Stimulated activated memory B cell treated with anti-CD40 and anti-IgM and Interleukin-4, amounts not matched to agents 10 μg/mL and 1 μg/mL and 100 μg/mL, for 72 hours (primary cell): ENCODE results near the gene FBXL19.

Source experiments
- ATAC-seq: fragments of 150-1000 bp; cut with Tn5 transposase; 2 replicates; pipeline ENCODE4 v1.10.0; 2021
- H3K27ac Mint-ChIP-seq: one replicate; pipeline ENCODE4 v1.8.0; 2022; ENCODE audit warnings: mild to moderate bottlenecking, mixed read lengths
- H3K27me3 Mint-ChIP-seq: one replicate; pipeline ENCODE4 v1.8.0; 2022; ENCODE audit warnings: mixed read lengths
- H3K36me3 Mint-ChIP-seq: one replicate; pipeline ENCODE4 v1.8.0; 2022; ENCODE audit warnings: mixed read lengths
- H3K4me1 Mint-ChIP-seq: one replicate; pipeline ENCODE4 v1.8.0; 2022; ENCODE audit warnings: mixed read lengths
- H3K4me3 Mint-ChIP-seq: one replicate; pipeline ENCODE4 v1.8.0; 2022; ENCODE audit warnings: mild to moderate bottlenecking, moderate library complexity, mixed read lengths
- H3K9me3 Mint-ChIP-seq: one replicate; pipeline ENCODE4 v1.8.0; 2022; ENCODE audit warnings: mixed read lengths

FBXL19 gene

DNA sequence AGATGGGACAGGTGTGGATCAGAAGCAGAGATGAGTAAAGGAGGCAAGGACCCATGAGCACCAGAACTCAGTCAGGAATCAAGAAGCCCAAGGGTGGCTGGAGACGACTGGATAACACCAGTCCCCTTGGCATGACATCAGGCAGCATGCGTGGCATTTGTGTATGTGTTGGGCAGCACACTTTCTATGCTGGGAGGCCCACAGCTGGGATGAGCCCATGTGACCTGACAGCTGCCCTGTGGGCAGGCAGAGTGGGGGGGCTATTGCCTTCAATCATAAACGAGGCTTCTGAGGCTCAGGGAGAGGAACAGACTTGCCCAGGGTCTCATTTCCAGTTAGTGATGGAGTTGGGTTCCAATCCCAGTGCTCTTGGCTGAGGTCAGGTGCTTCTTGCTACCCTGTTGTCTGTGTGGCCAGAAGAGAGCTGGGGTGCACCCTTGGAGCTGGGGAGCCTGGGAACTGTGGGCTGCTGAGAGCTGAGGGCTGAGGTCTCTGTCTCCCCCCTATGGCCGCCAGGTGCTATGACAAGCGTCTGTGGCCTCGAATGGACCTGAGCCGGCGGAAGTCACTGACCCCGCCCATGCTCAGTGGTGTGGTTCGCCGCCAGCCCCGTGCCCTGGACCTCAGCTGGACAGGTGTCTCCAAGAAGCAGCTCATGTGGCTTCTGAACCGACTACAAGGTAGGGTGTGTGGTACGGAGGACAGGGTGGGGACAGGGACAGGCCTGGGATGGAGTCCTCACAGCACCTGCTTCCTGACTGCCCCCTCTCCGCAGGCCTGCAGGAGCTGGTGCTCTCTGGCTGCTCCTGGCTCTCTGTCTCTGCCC lies 18.4 kb downstream of the FBXL19 start:
- peak overlapping the region; percentile 54 for H3K27ac Mint-ChIP-seq
- H3K36me3 Mint-ChIP-seq: peaks cover 23% of the 10 kb centered on the region
- H3K4me1 Mint-ChIP-seq: peaks cover 29% of the 10 kb centered on the region
- H3K9me3 Mint-ChIP-seq: no peaks in the 10 kb centered on the region
- no peaks in the 10 kb centered on the region for H3K27me3 Mint-ChIP-seq
- H3K4me3 Mint-ChIP-seq: peak overlapping the region; percentile 59
- peak; percentile 95 for ATAC-seq

DNA sequence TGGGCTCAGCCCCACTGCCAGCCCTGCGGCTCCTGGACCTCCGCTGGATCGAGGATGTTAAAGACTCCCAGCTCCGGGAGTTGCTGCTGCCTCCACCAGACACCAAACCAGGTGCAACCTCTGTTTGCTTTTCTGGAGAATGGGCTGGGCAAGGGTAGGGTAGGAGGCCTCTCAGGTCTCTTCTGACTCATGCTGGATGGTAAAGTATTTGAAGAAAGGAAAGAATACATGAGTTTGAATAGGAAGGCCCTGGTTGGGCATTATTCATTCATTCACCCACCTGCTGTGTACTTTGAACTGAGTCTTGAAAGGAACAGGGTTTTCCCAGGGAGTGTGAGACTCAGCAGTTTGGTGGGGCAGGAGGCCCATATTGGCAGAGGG lies 19.0 kb downstream of the FBXL19 start:
- H3K27ac Mint-ChIP-seq: peak overlapping the region; percentile 54
- no peaks in the 10 kb centered on the region for H3K27me3 Mint-ChIP-seq
- no peak for ATAC-seq
- H3K4me3 Mint-ChIP-seq: peak overlapping the region; percentile 59
- no peaks in the 10 kb centered on the region for H3K9me3 Mint-ChIP-seq
- peaks cover 28% of the 10 kb centered on the region for H3K36me3 Mint-ChIP-seq
- peaks cover 27% of the 10 kb centered on the region for H3K4me1 Mint-ChIP-seq

DNA sequence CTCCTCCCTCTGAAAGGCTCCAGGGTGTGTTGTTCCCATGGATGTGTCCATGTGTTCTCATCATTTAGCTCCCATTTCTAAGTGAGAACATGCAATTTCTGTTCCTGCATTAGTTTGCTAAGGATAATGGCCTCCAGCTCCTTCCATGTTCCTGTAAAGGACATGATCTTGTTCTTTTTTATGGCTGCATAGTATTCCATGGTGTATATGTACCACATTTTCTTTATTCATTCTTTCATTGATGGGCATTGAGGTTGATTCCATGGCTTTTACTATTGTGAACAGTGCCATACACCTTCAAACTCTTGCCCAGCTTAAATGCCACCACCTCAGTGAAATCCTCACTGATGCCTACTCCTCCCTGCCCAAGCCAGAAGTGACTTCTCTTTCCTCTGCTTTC lies 21.0 kb downstream of the FBXL19 start:
- Mint-ChIP-seq H3K4me3 (no peak overlapping the region), H3K27ac (peak overlapping the region; percentile 2), H3K36me3 (peaks cover 29% of the 10 kb centered on the region), H3K9me3 (no peaks in the 10 kb centered on the region), H3K4me1 (peaks cover 20% of the 10 kb centered on the region), H3K27me3 (no peaks in the 10 kb centered on the region)
- no peak for ATAC-seq

DNA sequence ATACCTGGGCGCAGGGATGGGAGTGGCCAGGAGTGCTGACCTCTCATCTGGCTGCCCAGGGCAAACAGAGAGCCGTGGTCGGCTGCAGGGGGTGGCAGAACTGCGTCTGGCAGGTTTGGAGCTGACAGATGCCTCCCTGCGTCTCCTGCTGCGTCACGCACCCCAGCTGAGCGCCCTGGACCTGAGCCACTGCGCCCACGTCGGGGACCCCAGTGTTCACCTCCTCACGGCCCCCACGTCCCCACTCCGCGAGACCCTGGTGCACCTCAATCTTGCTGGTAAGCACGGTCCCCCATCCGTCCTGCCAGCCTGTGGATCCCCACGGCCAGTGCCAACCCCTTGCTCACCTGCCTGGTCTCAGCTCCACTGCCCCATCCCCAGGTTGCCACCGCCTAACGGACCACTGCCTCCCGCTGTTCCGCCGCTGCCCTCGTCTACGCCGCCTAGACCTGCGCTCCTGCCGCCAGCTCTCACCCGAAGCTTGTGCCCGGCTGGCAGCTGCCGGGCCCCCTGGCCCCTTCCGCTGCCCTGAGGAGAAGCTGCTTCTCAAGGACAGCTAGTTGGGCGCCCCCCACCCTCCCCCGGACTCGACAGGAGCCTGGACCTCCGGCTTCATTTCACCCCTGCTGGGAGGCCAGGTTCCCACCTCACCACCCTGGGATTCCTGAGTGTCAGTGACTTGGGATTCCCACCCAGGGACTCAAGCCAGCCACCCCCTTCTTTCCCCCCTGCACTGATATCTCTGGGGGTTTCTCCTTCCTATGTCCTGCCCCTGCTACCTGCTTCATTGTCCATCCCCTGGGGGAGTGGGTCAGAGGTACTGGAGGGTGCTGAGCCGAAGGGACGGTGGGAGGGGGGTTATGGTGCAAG lies 23.5 kb downstream of the FBXL19 start:
- Mint-ChIP-seq H3K4me3 (no peak overlapping the region), H3K36me3 (peaks cover 29% of the 10 kb centered on the region), H3K4me1 (peaks cover 30% of the 10 kb centered on the region), H3K9me3 (no peaks in the 10 kb centered on the region), H3K27ac (no peak overlapping the region), H3K27me3 (no peaks in the 10 kb centered on the region)
- ATAC-seq: no peak

DNA sequence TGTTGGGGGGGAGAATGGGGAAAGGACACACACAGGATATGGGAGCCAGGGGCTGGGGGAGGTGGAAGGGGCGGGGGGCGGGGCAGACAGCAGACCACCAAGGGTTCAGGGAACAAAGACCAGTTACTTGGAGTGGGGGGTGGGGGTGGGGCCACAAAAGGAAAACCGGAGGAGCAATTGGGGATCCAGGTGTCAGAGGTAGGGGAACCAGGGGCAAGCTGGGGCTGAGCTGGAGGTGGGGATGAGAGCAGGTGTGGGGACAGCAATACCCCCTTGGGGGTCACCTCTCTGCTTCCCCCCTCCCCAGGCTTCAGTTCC lies 24.1 kb downstream of the FBXL19 start:
- peaks cover 29% of the 10 kb centered on the region for H3K36me3 Mint-ChIP-seq
- H3K27me3 Mint-ChIP-seq: no peaks in the 10 kb centered on the region
- peaks cover 24% of the 10 kb centered on the region for H3K4me1 Mint-ChIP-seq
- H3K9me3 Mint-ChIP-seq: no peaks in the 10 kb centered on the region
- no peak for ATAC-seq
- no peak overlapping the region for H3K4me3 Mint-ChIP-seq
- no peak overlapping the region for H3K27ac Mint-ChIP-seq

DNA sequence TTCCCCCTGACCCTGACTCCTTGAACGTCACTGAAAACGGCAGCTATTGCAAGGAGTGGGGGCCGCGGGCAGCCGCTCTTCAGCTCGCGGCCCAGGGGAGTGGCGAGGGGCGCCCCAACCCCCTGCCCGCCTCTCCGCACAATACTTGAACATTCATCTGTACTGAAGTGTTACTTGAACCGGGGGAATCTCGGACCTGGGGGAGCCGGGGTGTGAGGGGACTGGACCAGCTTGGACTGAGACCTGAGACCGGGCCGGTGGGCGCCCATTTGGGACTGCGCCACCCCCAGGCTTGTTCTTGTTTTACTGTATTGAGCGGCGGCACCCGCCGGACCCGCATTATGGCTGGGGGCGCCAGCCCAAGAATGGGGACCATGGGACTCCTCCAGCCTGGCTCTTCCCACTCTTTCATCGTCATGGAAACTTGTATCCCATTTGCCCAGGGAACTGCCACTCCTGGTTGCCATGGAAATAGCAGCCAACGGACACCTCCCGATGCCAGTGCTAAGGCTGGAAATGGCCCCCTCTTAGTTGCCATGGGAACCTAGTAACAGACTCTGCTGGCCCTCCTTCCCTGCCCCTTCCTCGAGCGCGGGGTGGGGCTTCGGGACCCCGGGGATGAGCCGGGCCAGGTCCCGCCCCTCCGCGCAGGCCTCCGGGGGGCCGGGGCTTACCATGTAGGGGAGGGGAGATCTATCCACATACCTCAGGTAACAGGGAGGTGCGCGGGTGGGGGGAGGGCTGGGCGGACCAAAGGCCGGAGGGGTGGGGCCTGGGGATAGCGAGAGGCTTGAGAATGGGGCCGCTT lies 24.7 kb downstream of the FBXL19 start:
- H3K9me3 Mint-ChIP-seq: no peaks in the 10 kb centered on the region
- H3K4me3 Mint-ChIP-seq: peak overlapping the region; percentile 15
- H3K27me3 Mint-ChIP-seq: no peaks in the 10 kb centered on the region
- peaks cover 18% of the 10 kb centered on the region for H3K4me1 Mint-ChIP-seq
- H3K27ac Mint-ChIP-seq: peak overlapping the region; percentile 89
- H3K36me3 Mint-ChIP-seq: peaks cover 29% of the 10 kb centered on the region
- ATAC-seq: peak; percentile 31

DNA sequence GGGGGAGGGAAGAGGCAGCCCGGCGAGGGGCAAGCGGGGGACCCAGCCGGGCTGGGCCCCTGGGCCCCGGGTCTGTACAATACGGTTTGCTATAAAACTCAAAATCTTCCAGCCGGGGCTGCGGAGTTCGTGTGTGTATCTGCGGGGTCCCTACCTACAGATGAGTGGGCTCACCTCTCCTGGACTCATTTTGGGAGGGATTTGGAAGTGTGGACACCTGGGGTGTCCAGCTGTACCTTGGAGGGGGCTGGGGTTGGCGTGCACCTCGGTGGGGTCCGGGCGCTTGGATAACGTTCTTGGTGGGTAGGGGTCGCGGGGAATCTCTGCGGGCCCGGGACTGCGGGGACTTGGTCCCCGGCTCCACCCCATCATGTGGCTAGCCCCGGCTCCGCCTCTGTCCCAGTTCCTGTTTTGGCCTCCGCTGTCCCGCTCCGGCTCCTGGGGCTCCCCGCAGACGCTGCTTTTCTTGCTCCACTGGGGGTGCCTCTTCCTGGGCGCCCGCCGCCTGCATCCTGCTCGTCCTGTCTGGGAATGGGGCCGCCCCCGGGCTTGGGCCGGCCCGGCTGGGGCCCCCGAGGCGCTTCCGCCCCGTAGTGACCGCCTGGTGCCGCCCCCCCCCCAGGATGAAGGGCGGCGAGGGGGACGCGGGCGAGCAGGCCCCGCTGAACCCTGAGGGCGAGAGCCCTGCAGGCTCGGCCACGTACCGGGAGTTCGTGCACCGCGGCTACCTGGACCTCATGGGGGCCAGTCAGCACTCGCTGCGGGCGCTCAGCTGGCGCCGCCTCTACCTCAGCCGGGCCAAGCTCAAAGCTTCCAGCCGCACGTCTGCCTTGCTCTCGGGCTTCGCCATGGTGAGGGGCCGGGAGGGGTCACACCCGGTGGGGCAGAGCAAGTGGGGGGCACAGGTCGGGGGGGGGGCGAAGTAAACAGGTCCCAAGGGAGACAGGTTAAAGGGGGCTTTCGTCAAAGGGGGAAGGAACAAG lies 25.6 kb downstream of the FBXL19 start, which contains the start of gene ORAI3:
Gene ORAI3 (plus strand): TSS at position 402 of the 983 bp plus-strand sequence. CDS start 222 bp downstream, at position 624.
- Mint-ChIP-seq H3K4me3 (peak within 1 kb of the TSS; percentile 97), H3K27me3 (no peaks in the 10 kb centered on the region)

DNA sequence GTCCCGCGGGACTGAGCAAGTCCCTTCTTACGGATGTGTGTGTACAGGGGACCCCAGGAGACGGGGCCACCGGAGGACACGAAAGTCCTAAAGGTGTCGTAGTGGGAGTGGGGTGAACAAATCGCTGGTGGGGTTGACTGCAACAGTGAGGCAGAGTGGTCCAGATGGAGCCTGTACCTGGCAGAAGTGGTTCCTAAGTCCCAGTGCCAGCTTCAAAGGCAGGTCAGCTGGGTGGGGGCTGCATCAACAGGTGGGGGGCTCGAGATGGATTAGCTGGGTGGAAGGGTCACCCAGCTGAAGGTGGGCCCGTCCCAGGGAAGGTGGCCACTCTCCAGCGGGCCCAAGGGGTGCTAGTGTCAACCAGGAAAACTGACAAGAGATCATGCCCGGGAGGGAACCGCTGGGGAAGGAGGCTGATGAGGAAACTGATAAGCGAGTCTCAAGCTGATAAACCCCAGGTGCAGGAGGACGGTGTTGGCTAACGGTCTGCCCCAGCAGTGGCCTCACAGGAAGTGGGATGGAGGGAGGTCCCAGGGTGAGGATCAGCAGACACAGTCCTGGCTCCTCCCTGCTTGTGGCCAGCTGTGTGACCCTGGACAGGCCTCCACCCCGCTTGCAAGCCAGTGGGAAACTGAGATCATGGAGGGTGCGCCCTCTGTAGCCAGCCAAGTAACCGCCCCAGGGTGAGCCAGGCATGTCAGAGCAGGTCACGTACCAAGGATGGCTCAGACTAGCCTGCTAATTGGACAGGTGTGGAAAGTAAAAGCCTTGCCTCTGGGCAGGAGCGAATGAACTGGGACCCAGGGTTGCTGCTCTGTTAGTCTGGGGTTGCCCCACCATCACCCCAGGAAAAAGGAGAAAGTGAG lies 26.5 kb downstream of the FBXL19 start:
- peaks cover 35% of the 10 kb centered on the region for H3K4me1 Mint-ChIP-seq
- H3K36me3 Mint-ChIP-seq: peaks cover 15% of the 10 kb centered on the region
- no peaks in the 10 kb centered on the region for H3K27me3 Mint-ChIP-seq
- peak overlapping the region; percentile 97 for H3K4me3 Mint-ChIP-seq
- H3K9me3 Mint-ChIP-seq: no peaks in the 10 kb centered on the region
- peak overlapping the region; percentile 89 for H3K27ac Mint-ChIP-seq
- peak; percentile 70 for ATAC-seq

More for the DNA sequence above, 25.6 kb downstream of the FBXL19 start, which contains the start of gene ORAI3:
- Mint-ChIP-seq H3K9me3 (no peaks in the 10 kb centered on the region), H3K27ac (peak within 1 kb of the TSS; percentile 89), H3K4me1 (peaks cover 27% of the 10 kb centered on the region), H3K36me3 (peaks cover 24% of the 10 kb centered on the region)
- peak; percentile 87 for ATAC-seq

DNA sequence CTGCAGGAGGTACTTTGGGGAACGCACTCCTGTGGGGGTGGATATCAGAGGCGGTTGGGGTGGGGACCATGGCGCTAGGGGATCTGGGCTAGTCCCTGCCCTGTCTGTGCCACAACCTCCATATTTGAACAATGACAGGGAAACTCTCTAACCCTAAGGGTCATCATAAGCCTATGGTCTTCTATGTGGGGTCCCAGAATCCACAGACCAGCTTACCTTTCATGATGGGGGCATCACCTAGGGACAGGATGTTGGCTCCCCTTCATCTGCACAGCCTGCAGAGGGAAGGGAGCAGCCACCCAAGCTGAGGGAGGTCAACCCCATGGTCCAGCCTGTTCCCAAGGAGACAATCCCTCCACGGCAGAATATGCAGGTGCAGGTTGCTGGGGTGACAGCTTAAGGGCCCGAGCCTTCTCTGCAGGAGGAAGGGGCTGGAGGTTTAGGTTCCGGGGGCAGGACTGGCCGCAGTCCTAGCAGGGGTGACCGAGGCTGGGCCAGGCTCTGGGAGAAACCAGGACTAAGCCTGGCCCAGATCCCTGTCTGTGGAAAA lies 27.2 kb downstream of the FBXL19 start:
- peak overlapping the region; percentile 97 for H3K4me3 Mint-ChIP-seq
- H3K9me3 Mint-ChIP-seq: no peaks in the 10 kb centered on the region
- peak overlapping the region; percentile 89 for H3K27ac Mint-ChIP-seq
- H3K36me3 Mint-ChIP-seq: peaks cover 9% of the 10 kb centered on the region
- ATAC-seq: no peak
- H3K4me1 Mint-ChIP-seq: peaks cover 36% of the 10 kb centered on the region
- no peaks in the 10 kb centered on the region for H3K27me3 Mint-ChIP-seq

DNA sequence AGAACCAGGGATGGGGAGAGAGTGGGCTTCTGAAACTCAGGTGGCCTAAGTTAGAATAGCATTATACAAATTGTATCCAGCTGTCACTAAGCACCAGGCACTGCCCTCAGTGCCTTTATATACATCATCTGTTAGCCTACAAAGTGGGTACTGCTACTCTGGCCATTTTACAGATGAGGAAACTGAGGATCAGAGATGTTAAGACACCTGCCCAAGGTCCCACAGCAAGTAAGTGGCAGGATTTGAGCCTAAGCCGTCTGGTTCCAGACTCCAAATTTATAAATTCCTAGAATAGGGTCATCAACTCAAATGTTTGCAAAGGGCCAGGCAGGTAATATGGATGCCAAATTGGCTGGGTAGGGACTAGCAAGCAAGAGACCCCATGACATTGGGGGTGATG lies 27.8 kb downstream of the FBXL19 start:
- Mint-ChIP-seq H3K27ac (peak overlapping the region; percentile 89), H3K9me3 (no peaks in the 10 kb centered on the region), H3K27me3 (no peaks in the 10 kb centered on the region), H3K4me1 (peaks cover 36% of the 10 kb centered on the region), H3K4me3 (no peak overlapping the region), H3K36me3 (peaks cover 6% of the 10 kb centered on the region)
- no peak for ATAC-seq

DNA sequence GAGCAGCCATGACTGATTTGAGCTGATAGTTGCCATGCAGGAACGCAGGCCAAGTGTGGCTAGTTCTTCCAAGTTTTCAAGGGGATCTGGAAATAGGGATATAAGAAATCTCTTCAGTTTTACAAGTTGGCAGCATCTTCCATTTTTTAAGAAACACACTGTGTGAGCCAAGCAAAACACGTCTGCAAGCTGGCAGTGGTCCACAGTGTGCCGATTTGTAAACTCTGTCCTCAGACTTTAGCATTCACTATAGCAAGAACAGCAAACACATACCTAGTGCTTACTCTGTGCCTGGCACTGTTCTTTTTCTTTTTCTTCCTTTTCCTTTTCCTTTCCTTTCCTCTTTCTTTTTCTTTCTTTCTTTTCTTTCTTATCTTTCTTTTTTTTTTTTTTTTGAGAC lies 28.4 kb downstream of the FBXL19 start:
- Mint-ChIP-seq H3K4me3 (no peak overlapping the region), H3K27ac (no peak overlapping the region), H3K9me3 (no peaks in the 10 kb centered on the region), H3K4me1 (peaks cover 36% of the 10 kb centered on the region), H3K27me3 (no peaks in the 10 kb centered on the region), H3K36me3 (peaks cover 6% of the 10 kb centered on the region)
- ATAC-seq: no peak

DNA sequence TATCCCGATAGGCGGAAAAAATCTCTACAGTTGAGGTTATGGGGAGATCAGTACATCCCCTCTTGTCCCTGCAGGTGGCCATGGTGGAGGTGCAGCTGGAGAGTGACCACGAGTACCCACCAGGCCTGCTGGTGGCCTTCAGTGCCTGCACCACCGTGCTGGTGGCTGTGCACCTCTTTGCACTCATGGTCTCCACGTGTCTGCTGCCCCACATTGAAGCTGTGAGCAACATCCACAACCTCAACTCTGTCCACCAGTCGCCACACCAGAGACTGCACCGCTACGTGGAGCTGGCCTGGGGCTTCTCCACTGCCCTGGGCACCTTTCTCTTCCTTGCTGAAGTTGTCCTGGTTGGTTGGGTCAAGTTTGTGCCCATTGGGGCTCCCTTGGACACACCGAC lies 29.7 kb downstream of the FBXL19 start:
- H3K4me1 Mint-ChIP-seq: peaks cover 36% of the 10 kb centered on the region
- H3K9me3 Mint-ChIP-seq: no peaks in the 10 kb centered on the region
- H3K4me3 Mint-ChIP-seq: no peak overlapping the region
- no peaks in the 10 kb centered on the region for H3K27me3 Mint-ChIP-seq
- ATAC-seq: no peak
- H3K36me3 Mint-ChIP-seq: no peaks in the 10 kb centered on the region
- H3K27ac Mint-ChIP-seq: no peak overlapping the region

DNA sequence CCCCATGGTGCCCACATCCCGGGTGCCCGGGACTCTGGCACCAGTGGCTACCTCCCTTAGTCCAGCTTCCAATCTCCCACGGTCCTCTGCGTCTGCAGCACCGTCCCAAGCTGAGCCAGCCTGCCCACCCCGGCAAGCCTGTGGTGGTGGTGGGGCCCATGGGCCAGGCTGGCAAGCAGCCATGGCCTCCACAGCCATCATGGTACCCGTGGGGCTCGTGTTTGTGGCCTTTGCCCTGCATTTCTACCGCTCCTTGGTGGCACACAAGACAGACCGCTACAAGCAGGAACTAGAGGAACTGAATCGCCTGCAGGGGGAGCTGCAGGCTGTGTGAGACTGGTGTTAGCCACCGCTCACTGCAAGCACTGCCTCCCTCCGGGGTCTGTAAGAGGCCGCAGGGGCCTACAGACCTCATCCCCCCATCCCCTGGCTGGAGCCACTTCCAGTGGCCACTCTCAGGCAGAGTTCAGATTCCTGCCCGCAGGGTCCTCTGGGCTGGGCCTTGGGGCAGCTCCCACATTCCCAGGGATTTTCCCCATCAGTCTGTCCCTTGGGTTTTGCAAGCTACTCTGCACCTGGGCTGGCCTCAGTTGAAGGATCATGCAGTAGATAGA lies 30.2 kb downstream of the FBXL19 start:
- Mint-ChIP-seq H3K4me1 (peaks cover 41% of the 10 kb centered on the region), H3K27ac (peak overlapping the region; percentile 44), H3K4me3 (no peak overlapping the region), H3K27me3 (no peaks in the 10 kb centered on the region), H3K9me3 (no peaks in the 10 kb centered on the region), H3K36me3 (peaks cover 4% of the 10 kb centered on the region)
- ATAC-seq: peak; percentile 39
